ENCODE data around the gene HAL.

HAL gene

DNA sequence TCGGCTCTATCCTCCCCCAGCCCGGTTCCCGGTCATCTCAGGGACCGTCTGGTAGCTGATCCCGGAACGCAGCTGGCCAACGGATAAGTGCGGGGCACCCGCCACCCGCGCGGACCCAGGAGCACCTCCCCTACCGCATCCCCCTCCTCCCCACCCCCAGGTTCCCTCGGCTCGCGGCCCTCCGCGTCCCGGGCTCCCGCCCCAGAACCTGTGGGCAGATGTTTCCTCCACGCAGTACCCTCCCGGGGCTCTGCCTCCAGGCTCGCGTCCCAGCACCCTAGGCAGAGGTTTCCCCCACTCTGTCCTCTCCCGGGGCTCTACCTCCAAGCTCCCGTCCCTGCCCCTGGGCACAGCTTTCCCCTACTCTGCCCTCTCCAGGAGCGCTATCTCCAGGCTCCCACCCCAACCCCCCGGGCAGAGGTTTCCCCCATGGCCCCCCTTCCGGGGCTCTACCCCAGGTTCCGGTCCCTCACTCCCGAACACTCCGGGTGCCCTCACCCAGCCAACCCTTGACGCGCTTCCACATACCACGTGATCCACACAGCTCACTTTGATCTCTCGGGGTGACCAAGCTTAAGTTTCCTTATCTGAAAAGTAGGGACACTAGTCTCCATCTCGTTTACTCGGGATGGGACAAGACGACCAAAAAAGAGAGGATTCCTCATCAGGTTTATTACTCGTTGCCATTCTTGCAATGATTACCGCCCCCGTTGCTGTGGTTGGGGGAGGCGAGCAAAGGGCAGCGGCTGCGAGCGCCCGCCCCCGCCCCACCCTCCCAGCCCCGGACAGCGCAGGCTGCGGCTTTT is 53.4 kb downstream of the HAL start, which contains the start of gene CCDC38:
CCDC38 (minus strand) TSS at position 91 of the 806 bp plus-strand sequence. CDS start 6,105 bp downstream, outside the sequence.
- peak within 1 kb of the TSS; percentile 75 for H3K4me3 ChIP-seq
- DNase-seq (ENCODE audit: low spot score): peak; percentile 82
- TF ChIP-seq, protein P1, sequence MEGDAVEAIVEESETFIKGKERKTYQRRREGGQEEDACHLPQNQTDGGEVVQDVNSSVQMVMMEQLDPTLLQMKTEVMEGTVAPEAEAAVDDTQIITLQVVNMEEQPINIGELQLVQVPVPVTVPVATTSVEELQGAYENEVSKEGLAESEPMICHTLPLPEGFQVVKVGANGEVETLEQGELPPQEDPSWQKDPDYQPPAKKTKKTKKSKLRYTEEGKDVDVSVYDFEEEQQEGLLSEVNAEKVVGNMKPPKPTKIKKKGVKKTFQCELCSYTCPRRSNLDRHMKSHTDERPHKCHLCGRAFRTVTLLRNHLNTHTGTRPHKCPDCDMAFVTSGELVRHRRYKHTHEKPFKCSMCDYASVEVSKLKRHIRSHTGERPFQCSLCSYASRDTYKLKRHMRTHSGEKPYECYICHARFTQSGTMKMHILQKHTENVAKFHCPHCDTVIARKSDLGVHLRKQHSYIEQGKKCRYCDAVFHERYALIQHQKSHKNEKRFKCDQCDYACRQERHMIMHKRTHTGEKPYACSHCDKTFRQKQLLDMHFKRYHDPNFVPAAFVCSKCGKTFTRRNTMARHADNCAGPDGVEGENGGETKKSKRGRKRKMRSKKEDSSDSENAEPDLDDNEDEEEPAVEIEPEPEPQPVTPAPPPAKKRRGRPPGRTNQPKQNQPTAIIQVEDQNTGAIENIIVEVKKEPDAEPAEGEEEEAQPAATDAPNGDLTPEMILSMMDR (IDR thresholded peaks at IDR 0.05): no peak
- H3K27ac ChIP-seq: peak within 1 kb of the TSS; percentile 41 to 82

DNA sequence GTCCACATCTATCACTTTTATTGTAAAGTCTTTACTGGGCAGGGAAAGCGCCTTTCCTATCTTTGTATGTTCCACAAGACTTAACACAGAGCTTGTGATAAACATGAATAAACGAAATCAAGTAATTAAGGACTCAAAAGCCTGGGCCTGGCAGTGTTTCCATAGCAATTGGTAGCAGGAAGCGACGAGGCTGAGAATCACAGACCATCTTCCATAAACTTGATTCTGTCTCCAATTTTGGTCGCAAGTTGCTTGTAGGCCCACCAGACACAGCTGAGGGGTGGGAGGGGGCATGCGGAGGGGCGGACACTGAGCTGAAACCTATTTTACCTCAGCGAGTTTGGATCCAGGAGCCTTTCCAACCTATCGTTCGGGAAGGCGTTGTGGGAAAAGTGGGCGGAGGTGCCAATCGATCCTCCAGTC is 54.0 kb downstream of the HAL start:
- TF ChIP-seq, protein P1 (IDR thresholded peaks at IDR 0.05): no peak
- H3K27ac ChIP-seq: peak overlapping the region; percentile 41 to 82
- H3K4me3 ChIP-seq: peak overlapping the region; percentile 75
- DNase-seq (ENCODE audit: low spot score): no peak

DNA sequence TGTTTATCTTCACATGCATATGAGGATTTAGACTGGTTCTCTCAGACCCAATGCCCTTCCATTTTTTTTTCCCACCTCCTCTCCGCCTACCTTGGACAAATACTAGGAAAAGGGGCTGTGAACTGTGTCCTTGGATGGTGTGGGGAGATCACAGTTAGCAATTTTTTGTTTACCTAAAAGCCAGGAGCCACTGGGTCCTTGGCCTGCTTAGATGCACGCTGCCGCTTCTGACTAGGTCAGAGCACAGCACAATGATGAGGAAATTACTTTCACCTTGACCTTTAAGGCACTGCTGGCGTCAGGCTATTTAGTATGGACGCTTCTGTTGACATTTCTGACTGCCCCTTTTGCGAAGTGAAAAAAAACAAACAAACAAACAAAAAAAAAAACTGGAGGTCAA is 55.6 kb downstream of the HAL start:
- no peak for DNase-seq (ENCODE audit: low spot score)
- no peak overlapping the region for H3K27ac ChIP-seq

More for the DNA sequence above, 55.6 kb downstream of the HAL start:
- TF ChIP-seq, protein P1 (IDR thresholded peaks at IDR 0.05): no peak
- H3K4me3 ChIP-seq: no peak overlapping the region

Data from coronary artery (tissue), 2 donors.